HEK293T (cell line): Measurements from ENCODE around the gene FBXL4.

Experiments
- CTCF ChIA-PET: fragments of 350-600 bp; formaldehyde crosslinking; extraction: SDS; loops from one replicate; lab custom pipeline; 2021; ENCODE audit warnings: antibody characterized with exemption, inconsistent platforms; lab: Yijun Ruan, JAX
- POLR2A ChIA-PET: fragments of 350-600 bp; formaldehyde crosslinking; extraction: SDS; loops from one replicate; lab custom pipeline; 2020; ENCODE audit warnings: antibody characterized with exemption, inconsistent platforms; lab: Yijun Ruan, JAX
- DNase-seq: peaks from one replicate; pipeline ENCODE4 v3.0.0; 2012; ENCODE audit warnings: mixed read lengths; ENCODE audit errors: extremely low spot score
- ARNT ChIP-seq: fragments of 450-650 bp; IDR thresholded peaks from 2 replicates; pipeline ENCODE4 v1.6.1; 2017; ENCODE audit warnings: mild to moderate bottlenecking
- BHLHE40 ChIP-seq: fragments of 450-650 bp; IDR thresholded peaks from 2 replicates; pipeline ENCODE4 v1.6.1; 2016; ENCODE audit warnings: mild to moderate bottlenecking, moderate library complexity, borderline replicate concordance
- CTBP1 ChIP-seq: fragments of 450-650 bp; IDR thresholded peaks from 2 replicates; pipeline ENCODE4 v1.6.1; 2016; ENCODE audit warnings: borderline replicate concordance
- ELF4 ChIP-seq: fragments of 450-650 bp; IDR thresholded peaks from 2 replicates; pipeline ENCODE4 v1.6.1; 2017; ENCODE audit warnings: antibody characterized with exemption
- FOXA1 ChIP-seq: fragments of 450-650 bp; IDR thresholded peaks from 2 replicates; pipeline ENCODE4 v1.6.1; 2016; ENCODE audit warnings: mild to moderate bottlenecking
- FOXK2 ChIP-seq: fragments of 450-650 bp; IDR thresholded peaks from 2 replicates; pipeline ENCODE4 v1.6.1; 2016; ENCODE audit warnings: mild to moderate bottlenecking
- FOXM1 ChIP-seq: fragments of 450-650 bp; IDR thresholded peaks from 2 replicates; pipeline ENCODE4 v1.6.1; 2017; ENCODE audit warnings: mild to moderate bottlenecking, borderline replicate concordance
- HDGF ChIP-seq: fragments of 450-650 bp; IDR thresholded peaks from 2 replicates; pipeline ENCODE4 v1.6.1; 2017; ENCODE audit warnings: antibody characterized with exemption, borderline replicate concordance
- L3MBTL2 ChIP-seq: fragments of 450-650 bp; conservative IDR thresholded peaks from 2 replicates; pipeline ENCODE4 v1.6.1; 2016; ENCODE audit warnings: mild to moderate bottlenecking
- LEF1 ChIP-seq: fragments of 450-650 bp; IDR thresholded peaks from 2 replicates; pipeline ENCODE4 v1.6.1; 2017; ENCODE audit warnings: mild to moderate bottlenecking, borderline replicate concordance
- NFRKB ChIP-seq: fragments of 450-650 bp; IDR thresholded peaks from 2 replicates; pipeline ENCODE4 v1.6.1; 2016; ENCODE audit warnings: mild to moderate bottlenecking, moderate library complexity
- PKNOX1 ChIP-seq: fragments of 450-650 bp; IDR thresholded peaks from 2 replicates; pipeline ENCODE4 v1.6.1; 2016
- SP1 ChIP-seq: fragments of 450-650 bp; IDR thresholded peaks from 2 replicates; pipeline ENCODE4 v1.6.1; 2017
- SUZ12 ChIP-seq: fragments of 450-650 bp; IDR thresholded peaks from 2 replicates; pipeline ENCODE4 v1.6.1; 2016; ENCODE audit warnings: mild to moderate bottlenecking
- TARDBP ChIP-seq: fragments of 450-650 bp; IDR thresholded peaks from 2 replicates; pipeline ENCODE4 v1.6.1; 2016
- ZNF384 ChIP-seq: fragments of 450-650 bp; IDR thresholded peaks from 2 replicates; pipeline ENCODE4 v1.6.1; 2016

The FBXL4 gene

GRCh38 chr6:98871821-98872220 is 75.9 kb downstream of the FBXL4 start:
- no peak for DNase-seq
- TF ChIP-seq FOXK2 = no peak
- TF ChIP-seq FOXA1 = no peak
- TF ChIP-seq PKNOX1 = no peak
- no peak for TF ChIP-seq CTBP1
- TF ChIP-seq SUZ12 = no peak
- no peak for TF ChIP-seq LEF1
- TF ChIP-seq ARNT = no peak
- TF ChIP-seq SP1 = no peak
- no peak for TF ChIP-seq TARDBP
- POLR2A ChIA-PET = no interaction called here
- CTCF ChIA-PET = interaction anchor here (0.7 kb wide), 1 partner anchor 79 kb away, joined by 5 read pairs; no protein-coding TSS in a partner anchor

DNA sequence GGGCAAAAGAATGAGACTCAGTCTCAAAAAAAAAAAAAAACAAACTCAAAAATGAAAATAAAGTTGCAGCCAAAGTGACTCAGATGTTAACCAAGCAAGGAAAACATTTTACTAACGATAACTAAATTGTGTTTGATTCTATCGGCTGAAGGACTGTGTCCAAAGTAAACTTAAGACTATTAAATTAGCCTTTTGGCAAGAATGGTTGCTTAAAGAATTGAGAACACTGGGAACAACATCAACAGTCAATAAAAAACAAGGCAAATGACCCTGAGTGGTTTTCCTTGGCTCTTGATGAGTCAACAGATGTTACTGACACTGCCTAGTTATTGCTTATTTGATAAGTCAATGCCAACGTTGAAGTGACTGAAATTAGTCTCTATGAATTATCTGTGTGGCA is 76.7 kb downstream of the FBXL4 start:
- no peak for DNase-seq
- ChIA-PET POLR2A (no interaction called here), CTCF (interaction anchor here (0.7 kb wide), 1 partner anchor 80 kb away, joined by 5 read pairs; no protein-coding TSS in a partner anchor)
- no peak for TF ChIP-seq PKNOX1
- TF ChIP-seq ELF4 = no peak
- no peak for TF ChIP-seq FOXM1
- no peak for TF ChIP-seq LEF1
- TF ChIP-seq HDGF = no peak
- TF ChIP-seq ZNF384 = no peak
- TF ChIP-seq L3MBTL2 = no peak
- TF ChIP-seq FOXA1 = no peak
- no peak for TF ChIP-seq SP1
- no peak for TF ChIP-seq SUZ12
- no peak for TF ChIP-seq NFRKB
- no peak for TF ChIP-seq BHLHE40
- no peak for TF ChIP-seq TARDBP
- no peak for TF ChIP-seq CTBP1
- TF ChIP-seq FOXK2 = no peak
- TF ChIP-seq ARNT = no peak

DNA sequence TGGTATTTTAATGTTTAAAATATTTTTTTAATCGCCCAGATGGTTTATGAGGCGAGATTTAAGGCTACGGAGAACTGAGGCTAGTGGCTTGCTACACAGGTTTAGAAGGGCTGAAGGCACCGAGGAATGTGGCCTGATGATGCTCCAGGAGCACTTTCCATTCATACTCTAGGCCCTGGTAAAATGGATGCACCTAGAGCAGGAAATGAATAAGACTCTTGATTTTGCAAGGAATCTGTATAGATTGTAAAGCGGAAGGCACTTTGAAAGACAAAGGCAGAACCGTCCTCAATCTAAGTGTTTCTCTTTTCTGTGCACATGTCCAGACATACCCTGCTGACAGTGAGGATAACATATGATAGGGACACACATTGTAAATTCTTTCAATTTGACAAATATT is 83.2 kb downstream of the FBXL4 start:
- CTCF ChIA-PET = no interaction called here
- POLR2A ChIA-PET = no interaction called here
- TF ChIP-seq BHLHE40 (no peak), HDGF (no peak), SUZ12 (no peak), FOXA1 (no peak), FOXK2 (no peak), PKNOX1 (no peak), ARNT (no peak)
- no peak for DNase-seq

GRCh38 chr6:98848539-98849242 is 99.1 kb downstream of the FBXL4 start:
- ChIA-PET POLR2A (no interaction called here), CTCF (no interaction called here)
- TF ChIP-seq ARNT (no peak), CTBP1 (no peak), TARDBP (no peak), HDGF (no peak), LEF1 (no peak), SUZ12 (no peak), L3MBTL2 (no peak), FOXK2 (no peak), NFRKB (no peak), SP1 (no peak), ZNF384 (no peak), ELF4 (no peak), PKNOX1 (no peak), FOXM1 (no peak), BHLHE40 (no peak), FOXA1 (no peak)
- no peak for DNase-seq

- no peak for TF ChIP-seq ZNF384
- TF ChIP-seq FOXK2 = no peak
- ChIA-PET POLR2A (no interaction called here), CTCF (no interaction called here)
- no peak for DNase-seq
Observed at GRCh38 chr6:98847779-98848538, 99.8 kb downstream of the FBXL4 start.

- TF ChIP-seq PKNOX1 (no peak), BHLHE40 (no peak), TARDBP (no peak), SP1 (no peak), L3MBTL2 (no peak), FOXK2 (no peak), CTBP1 (no peak), FOXA1 (no peak)
- ChIA-PET POLR2A (no interaction called here), CTCF (no interaction called here)
- DNase-seq = no peak
Observed at GRCh38 chr6:98847416-98847778, 100.3 kb downstream of the FBXL4 start.
